HepG2 (cell line): ENCODE data around the gene ING5. TPM values are rescaled to one million over a fixed set of nuclear protein-coding genes. Genes with fewer than 3 reads are reported as not detected.

ENCODE experiments used
- HCFC1 ChIP-seq: fragments of 150-350 bp; IDR thresholded peaks from 2 replicates; pipeline ENCODE4 v1.6.1; 2014; ENCODE audit warnings: low read depth, low read length
- IKZF4 ChIP-seq: sonication (generic); formaldehyde crosslinking; IDR thresholded peaks from 2 replicates; pipeline ENCODE4 v1.5.1; 2020; ENCODE audit warnings: borderline replicate concordance, mild to moderate bottlenecking, low read depth, missing genetic modification reagents; ENCODE audit errors: not compliant biosample characterization
- KAT2B ChIP-seq: fragments of 150-350 bp; IDR thresholded peaks from 2 replicates; pipeline ENCODE4 v1.6.1; 2014; ENCODE audit warnings: low read depth, low read length, borderline replicate concordance
- MTF2 ChIP-seq: sonication (generic); formaldehyde crosslinking; IDR thresholded peaks from 2 replicates; pipeline ENCODE4 v1.5.0; 2020; ENCODE audit warnings: missing genetic modification reagents, borderline replicate concordance
- NR2F6 ChIP-seq, 2 experiments: IDR thresholded peaks; 2 replicates each; pipeline ENCODE4 v1.6.1; 2016; ENCODE audit warnings: antibody characterized with exemption in 1 of 2, mild to moderate bottlenecking in 1 of 2
- PREB ChIP-seq: sonication (generic); formaldehyde crosslinking; IDR thresholded peaks from 2 replicates; pipeline ENCODE4 v1.4.0; 2020; ENCODE audit warnings: missing genetic modification reagents
- STAG1 ChIP-seq: sonication (generic); formaldehyde crosslinking; IDR thresholded peaks from 2 replicates; pipeline ENCODE4 v1.4.0; 2020; ENCODE audit warnings: missing genetic modification reagents
- WIZ ChIP-seq: sonication (generic); formaldehyde crosslinking; IDR thresholded peaks from 2 replicates; pipeline ENCODE4 v1.5.1; 2020; ENCODE audit warnings: mild to moderate bottlenecking, missing genetic modification reagents
- ZBTB37 ChIP-seq: sonication (generic); formaldehyde crosslinking; IDR thresholded peaks from 2 replicates; pipeline ENCODE4 v1.4.0; 2020; ENCODE audit warnings: mild to moderate bottlenecking, missing genetic modification reagents
- ZBTB43 ChIP-seq: sonication (generic); formaldehyde crosslinking; conservative IDR thresholded peaks from 2 replicates; pipeline ENCODE4 v1.4.0; 2020; ENCODE audit warnings: missing genetic modification reagents
- ZGPAT ChIP-seq: IDR thresholded peaks from 2 replicates; pipeline ENCODE4 v1.6.1; 2016; ENCODE audit warnings: mild to moderate bottlenecking
- ZMYM2 ChIP-seq: sonication (generic); formaldehyde crosslinking; IDR thresholded peaks from 2 replicates; pipeline ENCODE4 v1.8.0; 2022; ENCODE audit warnings: mild to moderate bottlenecking, missing genetic modification reagents
- ZNF329 ChIP-seq: sonication (generic); formaldehyde crosslinking; IDR thresholded peaks from 2 replicates; pipeline ENCODE4 v1.9.0; 2021; ENCODE audit warnings: low read depth, mild to moderate bottlenecking, missing genetic modification reagents
- ZNF350 ChIP-seq: sonication (generic); formaldehyde crosslinking; IDR thresholded peaks from 2 replicates; pipeline ENCODE4 v1.4.0; 2020; ENCODE audit warnings: mild to moderate bottlenecking, low read depth, missing genetic modification reagents, borderline replicate concordance
- ZNF484 ChIP-seq: sonication (generic); formaldehyde crosslinking; IDR thresholded peaks from 2 replicates; pipeline ENCODE4 v1.5.1; 2020; ENCODE audit warnings: mild to moderate bottlenecking, low read depth, missing genetic modification reagents, borderline replicate concordance
- ZNF670 ChIP-seq: sonication (generic); formaldehyde crosslinking; IDR thresholded peaks from 2 replicates; pipeline ENCODE4 v1.8.0; 2022; ENCODE audit warnings: mild to moderate bottlenecking, missing genetic modification reagents, borderline replicate concordance
- ZXDC ChIP-seq: sonication (generic); formaldehyde crosslinking; IDR thresholded peaks from 2 replicates; pipeline ENCODE4 v1.5.0; 2020; ENCODE audit warnings: mild to moderate bottlenecking, missing genetic modification reagents
- polyA plus RNA-seq, 8 experiments: library from polyadenylated mRNA; depleted of rRNA in 3 of 8; stranded (reverse) in 7 of 8; unstranded in 1 of 8; fragments of >200 nt; fragmentation: Illumina TruSeq in 4 of 8; extraction: Trizol in 4 of 8; gene quantifications; 2 replicates each; pipeline versions ENCODE4 v1.2.1 to v1.2.3, GENCODE V29; 2011 to 2016; ENCODE audit warnings: low read depth in 4 of 8, missing spikeins in 1 of 8, mixed read lengths in 1 of 8; ENCODE audit not compliant: insufficient read depth in 1 of 8
- total RNA-seq, 5 experiments: library from RNA; depleted of rRNA; stranded (reverse); fragments of >200 nt; fragmentation: Illumina TruSeq; extraction: Trizol; gene quantifications; 2 replicates each; pipeline ENCODE4 v1.2.3, GENCODE V29; 2016; ENCODE audit warnings: low read depth in 1 of 5
- TF ChIP-seq, protein P1 (sequence below): fragments of 450-650 bp; IDR thresholded peaks from 2 replicates; pipeline ENCODE4 v1.6.1; 2016
- TF ChIP-seq, protein P2 (sequence below): sonication (generic); formaldehyde crosslinking; IDR thresholded peaks from 2 replicates; pipeline ENCODE4 v1.4.0; 2020; ENCODE audit warnings: missing genetic modification reagents

Gene ING5
- total and polyA plus RNA-seq, 2 of the 13 experiments (the other 11 are each of a cell fraction or from before 2014, with no cell fraction given): 61.9 to 71.9 TPM

- no peak for TF ChIP-seq ZXDC
- TF ChIP-seq ZGPAT (CRISPR knock-in tag): peak; percentile 92
- TF ChIP-seq NR2F6 (IDR thresholded peaks at IDR 0.05): no peak
- TF ChIP-seq NR2F6 (CRISPR knock-in tag; IDR thresholded peaks at IDR 0.05): peak; percentile 94
- peak; percentile 39; the same call in 1 of the 2 replicates for TF ChIP-seq STAG1 (CRISPR knock-in tag)
- TF ChIP-seq ZBTB43 (CRISPR knock-in tag): peak; percentile 44; the same call in 1 of the 2 replicates
- TF ChIP-seq ZNF670 (CRISPR knock-in tag): no peak
- TF ChIP-seq ZNF484 (CRISPR knock-in tag): no peak
- TF ChIP-seq MTF2: no peak; the same call in 1 of the 2 replicates
- TF ChIP-seq, protein P1, sequence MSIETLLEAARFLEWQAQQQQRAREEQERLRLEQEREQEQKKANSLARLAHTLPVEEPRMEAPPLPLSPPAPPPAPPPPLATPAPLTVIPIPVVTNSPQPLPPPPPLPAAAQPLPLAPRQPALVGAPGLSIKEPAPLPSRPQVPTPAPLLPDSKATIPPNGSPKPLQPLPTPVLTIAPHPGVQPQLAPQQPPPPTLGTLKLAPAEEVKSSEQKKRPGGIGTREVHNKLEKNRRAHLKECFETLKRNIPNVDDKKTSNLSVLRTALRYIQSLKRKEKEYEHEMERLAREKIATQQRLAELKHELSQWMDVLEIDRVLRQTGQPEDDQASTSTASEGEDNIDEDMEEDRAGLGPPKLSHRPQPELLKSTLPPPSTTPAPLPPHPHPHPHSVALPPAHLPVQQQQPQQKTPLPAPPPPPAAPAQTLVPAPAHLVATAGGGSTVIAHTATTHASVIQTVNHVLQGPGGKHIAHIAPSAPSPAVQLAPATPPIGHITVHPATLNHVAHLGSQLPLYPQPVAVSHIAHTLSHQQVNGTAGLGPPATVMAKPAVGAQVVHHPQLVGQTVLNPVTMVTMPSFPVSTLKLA: peak; percentile 70; the same call in 1 of the 2 replicates
- TF ChIP-seq WIZ (CRISPR knock-in tag): 0 out of 2 replicates have a peak, but pooled peaks have one; percentile 71
- no peak for TF ChIP-seq PREB (CRISPR knock-in tag)
- no peak for TF ChIP-seq KAT2B
- TF ChIP-seq IKZF4: peak; percentile 18
- no peak for TF ChIP-seq ZBTB37 (CRISPR knock-in tag)
- TF ChIP-seq ZMYM2 (CRISPR knock-in tag): no peak
- TF ChIP-seq ZNF350 (CRISPR knock-in tag): peak; percentile 65
- TF ChIP-seq, protein P2, sequence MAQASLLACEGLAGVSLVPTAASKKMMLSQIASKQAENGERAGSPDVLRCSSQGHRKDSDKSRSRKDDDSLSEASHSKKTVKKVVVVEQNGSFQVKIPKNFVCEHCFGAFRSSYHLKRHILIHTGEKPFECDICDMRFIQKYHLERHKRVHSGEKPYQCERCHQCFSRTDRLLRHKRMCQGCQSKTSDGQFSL (CRISPR knock-in tag): no peak
- no peak for TF ChIP-seq ZNF329 (CRISPR knock-in tag)
- TF ChIP-seq HCFC1: no peak
These were observed 48.6 kb upstream of the ING5 start (continued) for GRCh38 chr2:241653210-241653750.
